GM12872 (cell line): ENCODE data around the gene CANT1.

Experiments
- CTCF ChIP-seq: IDR thresholded peaks from 3 replicates; pipeline ENCODE4 v1.5.1; 2011; ENCODE audit warnings: low read depth, mild to moderate bottlenecking, low read length, moderate library complexity; ENCODE audit not compliant: insufficient read depth

The CANT1 gene

GRCh38 chr17:79022507-79022991, 13.0 kb upstream of the CANT1 start:
- no peak for TF ChIP-seq CTCF

GRCh38 chr17:79020631-79021301, 11.2 kb upstream of the CANT1 start:
- no peak for TF ChIP-seq CTCF

- TF ChIP-seq CTCF, result peak; percentile 53
These were observed 10.3 kb upstream of the CANT1 start for GRCh38 chr17:79019632-79020584.

- TF ChIP-seq CTCF, result no peak
These were observed 9.7 kb upstream of the CANT1 start for GRCh38 chr17:79019261-79019631.

- TF ChIP-seq CTCF, result no peak
These were observed 8.8 kb upstream of the CANT1 start for GRCh38 chr17:79018370-79018695.

- no peak for TF ChIP-seq CTCF
These were observed 8.2 kb upstream of the CANT1 start for GRCh38 chr17:79017546-79018369.

GRCh38 chr17:79014158-79014758, 4.7 kb upstream of the CANT1 start:
- no peak for TF ChIP-seq CTCF
